Body of pancreas (tissue), 4 donors: ENCODE results near the gene KIF2C.
"Not testable (repeated sequence)": the region's sequence is repeated elsewhere in the genome, so short reads cannot be mapped to it uniquely, and the experiment has no call there.

Source experiments
- POLR2A ChIP-seq, 3 donors: fragments of 450-650 bp; IDR thresholded peaks; one replicate each; pipeline ENCODE4 v1.6.1; 2016; ENCODE audit warnings: antibody characterized with exemption in 3 of 3, mild to moderate bottlenecking in 2 of 3
- TF ChIP-seq, protein P1 (sequence below), 7 experiments: fragments of 450-650 bp in 4 of 7; fragments of 200-600 bp in 3 of 7; sonication (generic) in 3 of 7; IDR thresholded peaks; one replicate each; pipeline ENCODE4 v1.5.1; 2016 to 2019; ENCODE audit warnings: antibody characterized with exemption in 7 of 7

DNA sequence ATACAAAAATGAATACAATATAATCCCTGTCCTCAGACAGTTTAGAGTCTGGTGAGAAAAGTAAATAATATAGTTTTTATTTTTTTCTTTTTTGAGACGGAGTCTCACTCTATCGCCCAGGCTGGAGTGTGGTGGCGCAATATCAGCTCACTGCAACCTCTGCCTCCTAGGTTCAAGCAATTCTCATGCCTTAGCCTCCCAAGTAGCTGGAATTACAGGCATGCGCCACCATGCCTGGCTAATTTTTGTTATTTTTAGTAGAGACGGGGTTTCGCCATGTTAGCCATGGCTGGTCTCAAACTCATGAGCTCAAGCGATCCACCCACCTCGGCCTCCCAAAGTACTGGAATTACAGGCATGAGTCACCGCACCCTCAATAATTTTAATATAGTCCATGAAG lies 40.3 kb upstream of the KIF2C start:
- TF ChIP-seq, protein P1, sequence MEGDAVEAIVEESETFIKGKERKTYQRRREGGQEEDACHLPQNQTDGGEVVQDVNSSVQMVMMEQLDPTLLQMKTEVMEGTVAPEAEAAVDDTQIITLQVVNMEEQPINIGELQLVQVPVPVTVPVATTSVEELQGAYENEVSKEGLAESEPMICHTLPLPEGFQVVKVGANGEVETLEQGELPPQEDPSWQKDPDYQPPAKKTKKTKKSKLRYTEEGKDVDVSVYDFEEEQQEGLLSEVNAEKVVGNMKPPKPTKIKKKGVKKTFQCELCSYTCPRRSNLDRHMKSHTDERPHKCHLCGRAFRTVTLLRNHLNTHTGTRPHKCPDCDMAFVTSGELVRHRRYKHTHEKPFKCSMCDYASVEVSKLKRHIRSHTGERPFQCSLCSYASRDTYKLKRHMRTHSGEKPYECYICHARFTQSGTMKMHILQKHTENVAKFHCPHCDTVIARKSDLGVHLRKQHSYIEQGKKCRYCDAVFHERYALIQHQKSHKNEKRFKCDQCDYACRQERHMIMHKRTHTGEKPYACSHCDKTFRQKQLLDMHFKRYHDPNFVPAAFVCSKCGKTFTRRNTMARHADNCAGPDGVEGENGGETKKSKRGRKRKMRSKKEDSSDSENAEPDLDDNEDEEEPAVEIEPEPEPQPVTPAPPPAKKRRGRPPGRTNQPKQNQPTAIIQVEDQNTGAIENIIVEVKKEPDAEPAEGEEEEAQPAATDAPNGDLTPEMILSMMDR (IDR thresholded peaks at IDR 0.05), result not testable (repeated sequence)
- not testable (repeated sequence) for TF ChIP-seq POLR2A (IDR thresholded peaks at IDR 0.05)
